HepG2 (cell line): ENCODE measurements around the gene PTEN. TPM values are rescaled to one million over a fixed set of nuclear protein-coding genes. Genes with fewer than 3 reads are reported as not detected.

Experiments used
- CBX1 ChIP-seq: IDR thresholded peaks from one replicate; pipeline ENCODE4 v1.6.1; 2016; ENCODE audit warnings: antibody characterized with exemption, low read depth
- DNMT3B ChIP-seq: conservative IDR thresholded peaks from 2 replicates; pipeline ENCODE4 v1.6.1; 2016; ENCODE audit warnings: missing biosample characterization, control low read depth
- FOSL2 ChIP-seq: sonication (generic); formaldehyde crosslinking; IDR thresholded peaks from 2 replicates; pipeline ENCODE4 v1.4.0; 2020; ENCODE audit warnings: missing genetic modification reagents
- HIC2 ChIP-seq: sonication (generic); formaldehyde crosslinking; IDR thresholded peaks from 2 replicates; pipeline ENCODE4 v1.9.0; 2022; ENCODE audit warnings: low read depth, missing genetic modification reagents
- IRF1 ChIP-seq: sonication (generic); formaldehyde crosslinking; IDR thresholded peaks from 2 replicates; pipeline ENCODE4 v1.4.0; 2020; ENCODE audit warnings: low read depth, mild to moderate bottlenecking, missing genetic modification reagents
- KDM6A ChIP-seq: IDR thresholded peaks from 2 replicates; pipeline ENCODE4 v1.6.1; 2016; ENCODE audit warnings: low read depth
- MIER2 ChIP-seq: IDR thresholded peaks from 2 replicates; pipeline ENCODE4 v1.6.1; 2016; ENCODE audit warnings: missing biosample characterization, missing genetic modification reagents
- MXD3 ChIP-seq: IDR thresholded peaks from 2 replicates; pipeline ENCODE4 v1.6.1; 2016; ENCODE audit warnings: mild to moderate bottlenecking, missing biosample characterization, missing genetic modification reagents
- MXD4 ChIP-seq: IDR thresholded peaks from 2 replicates; pipeline ENCODE4 v1.6.1; 2016; ENCODE audit warnings: mild to moderate bottlenecking, missing biosample characterization, missing genetic modification reagents
- POGK ChIP-seq: sonication (generic); formaldehyde crosslinking; conservative IDR thresholded peaks from 2 replicates; pipeline ENCODE4 v1.8.0; 2022; ENCODE audit warnings: mild to moderate bottlenecking, moderate library complexity, missing genetic modification reagents
- PTBP1 ChIP-seq: fragments of 200-400 bp; formaldehyde crosslinking; IDR thresholded peaks from 2 replicates; pipeline ENCODE4 v1.6.1; 2018; ENCODE audit warnings: low read length, low read depth; ENCODE audit not compliant: poor library complexity, severe bottlenecking
- RBAK ChIP-seq: sonication (generic); formaldehyde crosslinking; IDR thresholded peaks from 2 replicates; pipeline ENCODE4 v1.5.1; 2020; ENCODE audit warnings: mild to moderate bottlenecking, missing genetic modification reagents
- REPIN1 ChIP-seq: sonication (generic); formaldehyde crosslinking; IDR thresholded peaks from 2 replicates; pipeline ENCODE4 v1.8.0; 2022; ENCODE audit warnings: missing genetic modification reagents, low read depth, mild to moderate bottlenecking, borderline replicate concordance
- SP2 ChIP-seq: sonication (generic); formaldehyde crosslinking; IDR thresholded peaks from 2 replicates; pipeline ENCODE4 v1.5.1; 2020; ENCODE audit warnings: mild to moderate bottlenecking, missing genetic modification reagents
- TAF15 ChIP-seq: fragments of 200-400 bp; formaldehyde crosslinking; IDR thresholded peaks from one replicate; pipeline ENCODE4 v1.6.1; 2018; ENCODE audit warnings: mild to moderate bottlenecking, low read depth, low read length; ENCODE audit not compliant: poor library complexity, severe bottlenecking
- TERF1 ChIP-seq: sonication (generic); formaldehyde crosslinking; IDR thresholded peaks from 2 replicates; pipeline ENCODE4 v1.8.0; 2022; ENCODE audit warnings: mild to moderate bottlenecking, missing genetic modification reagents, moderate library complexity
- YEATS4 ChIP-seq: sonication (generic); formaldehyde crosslinking; IDR thresholded peaks from 2 replicates; pipeline ENCODE4 v1.4.0; 2020; ENCODE audit warnings: missing genetic modification reagents, borderline replicate concordance
- ZFP37 ChIP-seq: sonication (generic); formaldehyde crosslinking; IDR thresholded peaks from 2 replicates; pipeline ENCODE4 v1.4.0; 2020; ENCODE audit warnings: missing genetic modification reagents, borderline replicate concordance
- ZMYM4 ChIP-seq: sonication (generic); formaldehyde crosslinking; IDR thresholded peaks from 2 replicates; pipeline ENCODE4 v1.8.1; 2023; ENCODE audit warnings: mild to moderate bottlenecking, missing genetic modification reagents
- ZNF143 ChIP-seq: sonication (generic); formaldehyde crosslinking; IDR thresholded peaks from 2 replicates; pipeline ENCODE4 v1.4.0; 2020; ENCODE audit warnings: missing genetic modification reagents
- ZNF317 ChIP-seq: sonication (generic); formaldehyde crosslinking; IDR thresholded peaks from 2 replicates; pipeline ENCODE4 v1.5.0; 2020; ENCODE audit warnings: mild to moderate bottlenecking, missing genetic modification reagents
- ZNF343 ChIP-seq: sonication (generic); formaldehyde crosslinking; IDR thresholded peaks from 2 replicates; pipeline ENCODE4 v1.4.0; 2020; ENCODE audit warnings: mild to moderate bottlenecking, missing genetic modification reagents
- ZNF350 ChIP-seq: sonication (generic); formaldehyde crosslinking; IDR thresholded peaks from 2 replicates; pipeline ENCODE4 v1.4.0; 2020; ENCODE audit warnings: mild to moderate bottlenecking, low read depth, missing genetic modification reagents, borderline replicate concordance
- polyA plus RNA-seq, 8 experiments: library from polyadenylated mRNA; depleted of rRNA in 3 of 8; stranded (reverse) in 7 of 8; unstranded in 1 of 8; fragments of >200 nt; fragmentation: Illumina TruSeq in 4 of 8; extraction: Trizol in 4 of 8; gene quantifications; 2 replicates each; pipeline versions ENCODE4 v1.2.1 to v1.2.3, GENCODE V29; 2011 to 2016; ENCODE audit warnings: low read depth in 4 of 8, missing spikeins in 1 of 8, mixed read lengths in 1 of 8; ENCODE audit not compliant: insufficient read depth in 1 of 8
- total RNA-seq, 5 experiments: library from RNA; depleted of rRNA; stranded (reverse); fragments of >200 nt; fragmentation: Illumina TruSeq; extraction: Trizol; gene quantifications; 2 replicates each; pipeline ENCODE4 v1.2.3, GENCODE V29; 2016; ENCODE audit warnings: low read depth in 1 of 5

The PTEN gene
- total and polyA plus RNA-seq, 2 of the 13 experiments (the other 11 are each of a cell fraction or from before 2014, with no cell fraction given): 30.3 to 61.3 TPM

- TF ChIP-seq REPIN1 (CRISPR knock-in tag) (peak; percentile 89; the same call in 1 of the 2 replicates), MXD3 (CRISPR knock-in tag) (peak; percentile 86), HIC2 (CRISPR knock-in tag) (no peak), FOSL2 (CRISPR knock-in tag) (peak; percentile 62), ZFP37 (CRISPR knock-in tag) (peak; percentile 35; the same call in 1 of the 2 replicates), KDM6A (CRISPR knock-in tag) (no peak), ZNF317 (CRISPR knock-in tag) (peak; percentile 80), ZNF143 (CRISPR knock-in tag) (peak; percentile 43; the same call in 1 of the 2 replicates), YEATS4 (CRISPR knock-in tag) (peak; percentile 96), RBAK (CRISPR knock-in tag) (no peak), IRF1 (CRISPR knock-in tag) (peak; percentile 57; the same call in 1 of the 2 replicates), DNMT3B (CRISPR knock-in tag) (no peak), TAF15 (no peak), CBX1 (peak; percentile 92), ZNF343 (CRISPR knock-in tag) (peak; percentile 84), PTBP1 (peak; percentile 76), ZMYM4 (CRISPR knock-in tag) (peak; percentile 99), POGK (CRISPR knock-in tag) (peak; percentile 67), SP2 (CRISPR knock-in tag) (0 out of 2 replicates have a peak, but pooled peaks have one; percentile 10), MIER2 (CRISPR knock-in tag) (peak; percentile 71), MXD4 (peak; percentile 78), ZNF350 (peak; percentile 87; the same call in 1 of the 2 replicates), TERF1 (no peak)
Measured at GRCh38 chr10:87861953-87862678, 1.3 kb upstream of the PTEN start (continued).
